Heart left ventricle (tissue), 13 donors: Measurements from ENCODE around the gene SLC16A7.

Experiments
- CTCF ChIP-seq, 12 donors: fragments of 200-600 bp; sonication (generic) in 4 of 12; IDR thresholded peaks; one replicate each; pipeline versions ENCODE4 v1.5.0 to v1.8.0; 2018 to 2022; ENCODE audit warnings: antibody characterized with exemption in 12 of 12, mild to moderate bottlenecking in 5 of 12
- POLR2A ChIP-seq, 2 donors: fragments of 450-650 bp; IDR thresholded peaks; one replicate each; pipeline ENCODE4 v1.6.1; 2017; ENCODE audit warnings: antibody characterized with exemption in 2 of 2, mild to moderate bottlenecking in 2 of 2, moderate library complexity in 2 of 2
- donor health status: ischemic (EF 13 %, LVEDD 7.1; RV severe dilation, severe dysfunction).
- donor health status: DM: no; HTN: yes; CAD: no.
- donor health status: DM: no; HTN: no; CAD: no.
- donor health status: ischemic (EF 25% LVEDD 6.9; RV normal size, moderate dysfunction).
- donor health status: ischemic (EF 25% LVEDD 5.7; RV mildly dilated, moderate dysfunction).
- donor health status: ischemic (EF 35%, LVEDD 5.7; RV mildly dilated, moderate dysfunction).
- donor health status: nonischemic (EF 11% LVEDD 7.7; RV severe dilation, severe dysfunction).
- donor health status: DM: yes; HTN: yes; CAD: no.
- donor health status: PGD.
- donor health status: ischemic (EF 29% LVEDD 5.4; RV normal size, mild dysfunction).
- donor health status: nonischemic (EF 23%, LVEDD 6.1; RV moderate dilation, normal function).

- TF ChIP-seq CTCF (IDR thresholded peaks at IDR 0.05) (no peak), POLR2A (IDR thresholded peaks at IDR 0.05) (no peak)
Measured at GRCh38 chr12:59763835-59764234, 168.0 kb downstream of the SLC16A7 start.
